GM12864 (cell line): Measurements from ENCODE around the gene LAMA2.

ENCODE experiments used
- DNase-seq: peaks from one replicate; pipeline ENCODE4 v3.0.0-alpha.2; 2011; ENCODE audit warnings: low read depth
- H3K4me3 ChIP-seq: 2 replicates; pipeline ENCODE4 v1.5.1; 2011; ENCODE audit warnings: mild to moderate bottlenecking, low read depth, low read length, control low read depth
- CTCF ChIP-seq: IDR thresholded peaks from 2 replicates; pipeline ENCODE4 v1.5.1; 2011; ENCODE audit warnings: low read depth, mild to moderate bottlenecking, moderate library complexity, low read length, control low read depth, inconsistent platforms; ENCODE audit errors: missing control alignments

Gene LAMA2

GRCh38 chr6:129432738-129433137, 549.8 kb downstream of the LAMA2 start:
- no peak for DNase-seq
- peak; percentile 53 for TF ChIP-seq CTCF
- no peak overlapping the region for H3K4me3 ChIP-seq

DNA sequence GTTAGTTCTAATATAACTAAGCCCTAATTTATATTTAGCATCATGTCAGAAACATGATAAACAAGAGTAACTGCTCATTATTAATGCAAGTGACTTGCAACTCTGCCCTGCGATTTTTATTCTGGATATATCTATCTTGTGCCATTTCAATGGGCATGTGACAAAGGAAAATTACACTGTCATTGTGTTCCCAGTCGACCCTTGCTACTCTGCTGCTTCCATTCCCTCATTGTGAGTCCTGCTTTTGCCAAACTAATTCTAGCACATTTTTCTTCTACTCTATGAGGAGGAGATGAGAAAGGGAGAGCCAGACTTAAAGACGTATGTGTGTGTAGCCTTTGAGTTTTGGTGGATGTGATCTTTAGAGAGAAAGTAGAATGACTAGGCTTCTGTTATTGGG, 551.2 kb downstream of the LAMA2 start:
- no peak for DNase-seq
- no peak for TF ChIP-seq CTCF
- no peak overlapping the region for H3K4me3 ChIP-seq

- TF ChIP-seq CTCF: no peak
- H3K4me3 ChIP-seq: no peak overlapping the region
- DNase-seq: no peak
These were observed 557.8 kb downstream of the LAMA2 start for GRCh38 chr6:129440691-129441090.

GRCh38 chr6:129444683-129445082, 561.7 kb downstream of the LAMA2 start:
- no peak overlapping the region for H3K4me3 ChIP-seq
- DNase-seq: no peak
- no peak for TF ChIP-seq CTCF

DNA sequence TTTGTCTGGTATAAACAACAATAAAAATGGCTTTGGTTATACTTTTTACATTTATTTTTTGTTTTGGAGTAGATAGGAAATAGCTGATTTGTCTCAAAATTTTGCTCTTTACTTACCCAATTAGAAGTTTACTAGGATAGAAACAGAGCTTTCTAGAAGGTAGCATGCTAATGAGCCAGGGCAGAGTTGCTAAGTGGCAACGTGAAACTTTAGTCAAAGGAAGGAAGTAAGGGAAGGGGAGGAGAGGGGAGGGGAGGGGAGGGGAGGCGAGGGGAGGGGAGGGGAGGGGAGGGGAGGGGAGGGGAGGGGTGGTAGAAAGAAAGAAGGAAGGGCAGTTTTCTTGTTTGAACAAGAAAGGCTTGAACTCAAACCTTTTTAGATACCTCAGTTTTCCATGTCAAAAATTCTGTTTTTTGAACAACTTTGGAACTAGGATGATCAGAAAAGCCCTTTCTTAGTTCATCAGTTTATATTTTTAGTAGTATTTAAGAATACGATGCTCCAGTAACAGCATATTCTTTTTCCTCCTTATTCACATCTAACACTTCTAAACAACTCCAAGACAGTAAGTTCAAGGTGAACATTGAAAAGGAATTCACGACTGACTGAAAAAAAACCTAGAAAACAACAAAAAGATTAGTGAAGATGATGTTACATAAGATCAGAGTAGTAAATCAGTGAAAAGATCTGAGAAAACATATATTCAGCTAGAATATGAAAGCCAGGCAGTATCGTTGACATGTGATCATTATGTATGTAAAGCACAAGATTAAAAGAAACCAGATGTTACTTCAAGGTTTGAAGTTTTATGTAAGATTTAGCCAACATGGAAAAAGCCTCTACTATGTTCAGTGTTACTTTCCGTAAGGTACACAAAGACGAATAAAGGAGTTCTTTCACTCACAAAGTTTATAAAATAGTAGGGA, 563.6 kb downstream of the LAMA2 start:
- no peak for TF ChIP-seq CTCF
- H3K4me3 ChIP-seq: no peak overlapping the region
- DNase-seq: no peak

DNA sequence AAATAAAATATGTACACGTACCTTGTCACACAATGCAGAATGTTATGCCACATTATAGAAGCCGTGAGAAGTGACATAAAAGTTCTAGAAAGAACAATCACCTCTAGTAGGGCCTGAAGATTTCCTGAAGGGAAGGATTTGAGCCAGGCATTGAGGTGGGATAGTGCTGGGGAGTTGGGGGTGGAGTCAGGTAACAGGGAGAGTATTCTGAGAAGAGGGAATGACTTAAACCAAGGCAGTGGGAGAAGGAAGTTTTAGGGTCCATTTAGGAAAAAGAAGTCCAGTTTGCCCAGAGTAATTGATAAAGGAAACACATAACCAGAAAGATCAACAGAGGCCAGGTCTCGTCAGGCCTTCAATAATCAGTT, 564.2 kb downstream of the LAMA2 start:
- no peak for DNase-seq
- no peak for TF ChIP-seq CTCF
- H3K4me3 ChIP-seq: no peak overlapping the region

DNA sequence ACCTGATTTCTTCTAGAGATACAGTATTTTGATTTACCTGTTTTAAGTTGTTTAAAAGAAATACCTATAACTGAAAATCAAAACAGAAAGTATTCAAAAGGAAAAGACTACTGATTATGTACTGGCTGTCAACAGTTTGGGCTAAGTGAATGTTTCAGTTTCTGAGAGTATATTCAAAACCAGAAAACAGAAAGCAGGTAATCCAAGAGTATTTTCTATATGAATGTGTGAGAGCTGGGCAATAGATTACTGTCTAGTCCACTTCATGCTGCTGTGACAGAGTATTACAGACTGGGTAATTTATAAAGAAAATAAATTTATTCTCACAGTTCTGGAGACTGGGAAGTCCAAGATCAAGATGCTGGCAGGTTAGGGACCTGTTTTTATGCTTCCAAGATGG, 566.0 kb downstream of the LAMA2 start:
- no peak for TF ChIP-seq CTCF
- H3K4me3 ChIP-seq: no peak overlapping the region
- DNase-seq: no peak
